ENCODE data around the gene FGGY.

DNA sequence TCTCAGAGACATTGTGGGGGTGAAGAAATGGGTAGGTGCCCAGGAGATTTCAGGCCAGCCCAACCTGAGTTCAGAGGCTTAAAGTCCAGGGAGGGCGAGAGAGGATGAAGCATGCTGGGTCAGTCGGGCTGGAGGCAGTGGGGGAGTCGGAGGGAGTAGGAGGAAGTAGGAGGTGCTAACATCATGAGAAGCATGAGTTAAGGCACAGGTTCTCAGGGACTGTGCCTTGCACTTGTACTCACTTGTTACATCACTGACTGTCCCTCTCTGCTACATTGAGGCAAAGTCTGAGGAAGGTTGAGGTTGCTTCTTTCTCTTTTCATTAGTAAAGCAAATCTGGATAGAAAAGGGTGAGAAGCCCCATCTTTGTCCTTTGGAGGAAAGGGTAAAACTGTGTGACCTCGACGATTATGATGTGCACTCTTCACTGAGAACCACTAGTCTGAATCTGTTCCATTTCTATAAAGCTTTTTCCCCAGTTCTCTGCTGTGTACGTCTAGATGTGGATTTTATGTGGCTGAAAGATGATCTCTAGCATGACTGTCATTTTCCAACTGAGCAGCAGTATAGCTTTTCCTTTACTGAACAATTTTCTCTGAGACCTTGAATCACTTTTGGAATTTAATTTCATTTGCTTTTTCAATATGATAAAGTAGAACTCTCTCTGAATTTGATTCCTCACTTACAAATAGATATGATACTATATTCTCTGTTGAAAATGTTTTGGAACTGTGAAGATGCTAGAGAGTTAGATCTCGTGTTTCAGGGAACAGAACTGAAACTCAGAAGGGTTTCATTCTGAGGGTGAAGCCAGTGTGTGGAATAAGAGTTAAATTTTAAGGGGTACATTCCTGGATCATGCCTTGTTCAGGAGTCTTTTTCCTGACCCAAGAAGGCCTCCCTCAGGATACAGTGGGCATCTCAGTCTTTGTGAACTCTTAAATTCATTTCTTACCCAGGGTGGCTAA, 94.6 kb downstream of the FGGY start:
- TF ChIP-seq EZH2 (IDR thresholded peaks at IDR 0.05) = no peak
- TF ChIP-seq CTCF (IDR thresholded peaks at IDR 0.05) = no peak

Data from neural progenitor cell (in vitro differentiated cells).